HepG2 (cell line): ENCODE data around the gene SMCO1.
"Not testable (repeated sequence)": the region's sequence is repeated elsewhere in the genome, so short reads cannot be mapped to it uniquely, and the experiment has no call there.

Experiments used
- KDM2A ChIP-seq: sonication (generic); formaldehyde crosslinking; IDR thresholded peaks from 2 replicates; pipeline ENCODE4 v1.4.0; 2020; ENCODE audit warnings: low read depth, missing genetic modification reagents, borderline replicate concordance
- MBNL3 ChIP-seq: fragments of 250-450 bp; sonication (Bioruptor Pico); conservative IDR thresholded peaks from 2 replicates; pipeline ENCODE4 v1.8.0; 2022; ENCODE audit warnings: mild to moderate bottlenecking, inconsistent platforms
- NR2C2 ChIP-seq: sonication (generic); formaldehyde crosslinking; IDR thresholded peaks from 2 replicates; pipeline ENCODE4 v1.4.0; 2020; ENCODE audit warnings: missing genetic modification reagents, mild to moderate bottlenecking, moderate library complexity, borderline replicate concordance
- SMC3 ChIP-seq: IDR thresholded peaks from 2 replicates; pipeline ENCODE4 v1.6.1; 2011; ENCODE audit warnings: low read length, improper control_type of control experiment
- TBL1XR1 ChIP-seq: fragments of 150-350 bp; IDR thresholded peaks from 2 replicates; pipeline ENCODE4 v1.6.1; 2014; ENCODE audit warnings: borderline replicate concordance, low read length; ENCODE audit not compliant: partially characterized antibody
- ZNF816 ChIP-seq: sonication (generic); formaldehyde crosslinking; IDR thresholded peaks from 2 replicates; pipeline ENCODE4 v1.8.0; 2022; ENCODE audit warnings: missing genetic modification reagents, mild to moderate bottlenecking, borderline replicate concordance

- TF ChIP-seq NR2C2 (CRISPR knock-in tag); ZNF816 (CRISPR knock-in tag); KDM2A; SMC3; MBNL3 (CRISPR knock-in tag); TBL1XR1: not testable (repeated sequence)
These were observed 6.1 kb upstream of the SMCO1 start for GRCh38 chr3:196521291-196521690.
